Kidney glomerular epithelial cell (primary cell): ENCODE results near the gene SLC2A6.

ENCODE experiments used
- DNase-seq: peaks from one replicate; lab custom pipeline; 2025; lab: John Stamatoyannopoulos, UW

Gene SLC2A6

DNA sequence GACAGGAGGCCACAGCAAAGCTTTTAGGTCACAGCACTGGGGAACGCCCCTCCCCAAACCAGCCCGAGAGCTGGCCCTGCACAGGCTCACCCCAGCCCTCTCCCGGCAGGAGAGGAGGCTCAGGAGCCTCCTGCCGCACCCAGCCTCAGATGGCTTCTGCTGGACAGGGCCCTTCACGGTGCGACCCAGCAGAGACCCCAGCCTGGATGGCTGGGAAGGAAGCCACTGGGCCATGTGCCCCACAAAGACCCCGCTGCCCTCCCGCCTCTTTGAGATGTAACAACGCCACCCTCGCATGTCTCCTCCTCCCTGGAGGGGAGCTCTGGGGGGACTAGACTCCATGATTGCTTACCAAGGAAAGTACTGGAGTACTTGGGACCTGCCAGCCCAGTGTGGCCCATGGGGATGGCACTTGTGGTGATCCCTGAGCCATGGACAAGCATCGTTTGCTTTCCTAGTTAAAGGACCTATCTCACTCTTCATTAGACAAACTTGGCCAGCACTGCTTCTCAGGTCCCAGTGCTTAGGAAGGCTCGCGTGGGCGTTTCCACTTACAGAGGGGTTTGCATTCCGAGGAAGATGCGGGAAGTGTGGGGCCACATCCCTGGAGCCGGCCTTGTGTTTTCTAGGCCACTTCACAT, 36.8 kb upstream of the SLC2A6 start:
- no peak for DNase-seq

DNA sequence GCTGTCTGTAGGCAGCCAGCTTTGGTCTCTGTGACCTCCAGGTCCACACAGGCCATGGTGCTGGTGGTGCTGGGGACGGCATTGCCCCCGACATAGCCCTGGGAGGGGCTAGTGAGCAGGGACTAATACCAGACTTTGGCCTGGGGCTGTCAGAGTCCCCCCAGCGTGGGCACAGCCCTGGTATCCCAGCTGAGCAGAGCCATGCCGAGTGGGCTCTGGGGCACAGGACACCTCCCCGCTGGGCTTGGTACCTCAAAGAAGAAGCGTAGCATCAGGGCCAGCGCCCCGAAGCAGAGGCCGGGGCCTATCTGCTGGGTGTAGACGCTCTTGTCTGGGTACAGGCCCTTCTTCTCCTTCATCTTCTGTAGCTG, 36.3 kb upstream of the SLC2A6 start:
- DNase-seq: no peak

DNA sequence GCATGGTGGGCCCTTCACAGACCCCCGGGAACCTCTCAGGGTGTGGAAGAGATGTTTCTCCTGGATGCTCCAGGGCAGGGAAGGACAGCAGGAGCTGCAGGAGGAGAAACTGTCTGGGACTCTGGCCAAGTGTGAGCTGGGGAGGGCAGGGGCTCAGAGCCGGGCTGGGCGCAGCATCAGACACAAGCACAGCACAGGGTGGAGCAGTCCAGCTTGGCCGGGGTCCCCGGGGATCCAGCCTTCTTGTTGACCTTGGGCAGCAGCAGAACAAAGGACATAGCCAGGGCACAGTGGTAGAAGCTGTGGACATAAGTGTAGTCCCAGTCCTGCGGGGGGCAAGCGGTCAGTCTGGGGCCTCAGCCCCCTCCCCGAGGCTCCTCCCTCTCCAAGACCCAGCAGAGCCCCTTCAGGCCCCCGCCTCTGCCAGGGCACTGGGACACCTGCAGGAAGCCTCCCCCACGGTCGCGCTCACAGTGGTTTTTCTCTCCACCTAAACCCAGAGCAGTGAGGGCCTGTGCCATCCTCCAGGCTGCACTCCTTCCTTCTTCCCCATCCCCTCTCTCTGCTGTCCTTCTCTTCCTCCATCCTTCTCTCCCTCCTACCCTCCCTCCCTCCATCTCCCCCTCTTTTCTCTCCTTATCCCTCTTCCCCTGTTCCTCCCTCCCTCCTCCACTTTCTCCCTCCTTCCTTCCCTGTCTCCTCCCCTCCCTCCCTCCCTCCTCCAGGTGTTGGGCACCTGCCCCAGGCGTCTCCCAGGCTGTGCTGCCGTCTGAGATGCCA, 35.8 kb upstream of the SLC2A6 start:
- no peak for DNase-seq

DNA sequence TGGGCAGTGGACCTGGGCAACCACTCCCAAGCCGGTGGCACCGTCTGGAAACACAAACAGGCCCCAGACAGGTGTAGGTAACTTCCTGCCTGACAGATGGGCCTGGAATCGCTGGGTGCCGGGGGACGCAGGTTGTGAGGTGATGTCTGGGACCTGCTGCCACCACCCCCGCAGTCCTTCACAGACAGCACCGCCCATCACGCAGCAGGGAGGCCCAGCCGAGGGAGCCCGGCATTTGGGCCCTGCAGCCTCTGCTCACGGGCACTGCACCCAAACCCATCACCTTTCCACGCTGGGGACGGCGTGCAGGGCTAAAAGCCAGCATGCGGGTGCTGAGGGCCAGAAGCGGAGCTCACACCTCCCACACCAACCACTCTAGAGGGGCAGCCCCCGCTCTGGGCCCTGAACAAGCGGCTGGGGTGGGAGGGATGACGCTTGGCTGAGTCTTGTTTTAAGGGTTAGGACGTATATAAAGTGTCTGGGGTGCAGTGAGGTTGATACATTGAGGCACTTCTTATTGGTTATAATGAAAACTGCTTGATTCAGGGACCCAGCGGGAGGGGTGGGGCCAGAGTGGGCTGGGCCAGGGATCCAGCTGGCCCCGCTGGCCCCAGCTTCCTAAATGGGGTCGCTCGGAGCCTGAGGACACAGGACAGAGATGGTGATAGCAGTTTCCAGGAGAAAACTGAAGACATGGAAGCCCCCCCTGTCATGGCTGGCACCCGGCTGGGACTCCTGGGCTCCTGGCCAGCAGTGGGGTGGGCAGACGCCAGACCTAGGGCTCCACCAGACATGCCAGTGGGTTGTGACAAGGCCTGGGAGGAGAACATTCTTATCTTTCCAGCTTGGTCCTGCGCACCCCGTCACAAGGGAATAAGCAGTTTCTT, 34.6 kb upstream of the SLC2A6 start:
- DNase-seq: no peak

DNA sequence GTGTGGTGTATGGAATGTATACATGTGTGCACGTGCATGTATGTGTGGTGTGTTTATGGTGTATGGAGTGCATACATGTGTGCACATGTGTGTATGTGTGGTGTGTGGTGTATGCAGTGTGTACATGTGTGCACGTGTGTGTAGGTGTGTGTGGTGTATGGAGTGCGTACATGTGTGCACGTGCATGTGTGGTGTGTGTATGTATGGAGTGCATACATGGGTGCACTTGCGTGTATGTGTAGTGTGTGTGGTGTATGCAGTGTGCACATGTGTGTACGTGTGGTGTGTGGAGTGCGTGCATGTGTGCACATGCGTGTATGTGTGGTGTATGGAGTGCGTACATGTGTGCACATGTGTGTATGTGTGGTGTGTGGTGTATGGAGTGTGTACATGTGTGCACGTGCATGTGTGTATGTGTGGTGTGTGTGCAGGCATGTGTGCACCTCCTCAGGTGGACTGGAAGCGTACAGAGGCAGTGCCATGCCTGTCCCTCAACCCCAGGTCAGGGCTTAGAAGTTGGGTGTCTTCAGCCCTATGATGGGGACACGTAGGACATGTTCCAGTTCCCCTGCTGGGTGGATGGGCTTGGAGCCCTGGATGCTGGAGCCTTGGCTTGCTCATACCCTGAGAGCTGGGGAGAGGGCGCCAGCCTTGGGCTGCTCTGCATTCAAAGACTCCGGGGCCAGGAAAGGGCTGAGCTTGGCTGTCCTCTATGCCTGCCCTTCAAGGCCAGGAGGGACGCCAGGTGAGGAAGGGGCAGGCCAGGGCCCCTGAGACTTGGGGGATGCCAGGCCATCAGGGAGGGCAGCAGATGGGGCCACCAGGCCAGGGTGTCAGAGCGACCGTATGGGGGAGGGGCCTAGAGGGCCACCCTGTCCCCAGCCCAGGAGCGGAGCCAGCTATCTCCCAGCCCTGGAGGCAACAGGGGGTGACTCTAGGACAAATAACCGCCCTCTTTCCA, 33.6 kb upstream of the SLC2A6 start:
- DNase-seq: no peak

DNA sequence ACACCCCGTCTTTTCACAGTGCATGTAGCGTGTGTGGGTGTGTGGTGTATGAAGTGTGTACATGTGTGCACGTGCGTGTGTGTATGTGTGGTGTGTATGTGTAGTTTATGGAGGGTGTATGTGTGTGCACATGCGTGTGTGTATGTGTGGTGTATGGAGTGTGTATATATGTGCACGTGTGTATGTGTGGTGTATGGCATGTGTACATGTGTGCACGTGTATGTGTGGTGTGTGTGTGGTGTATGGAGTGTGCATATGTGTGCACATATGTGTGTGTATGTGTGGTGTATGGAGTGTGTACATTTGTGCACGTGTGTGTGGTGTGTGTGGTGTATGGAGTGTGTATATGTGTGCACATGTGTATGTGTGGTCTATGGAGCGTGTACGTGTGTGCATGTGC, 32.7 kb upstream of the SLC2A6 start:
- DNase-seq: no peak

DNA sequence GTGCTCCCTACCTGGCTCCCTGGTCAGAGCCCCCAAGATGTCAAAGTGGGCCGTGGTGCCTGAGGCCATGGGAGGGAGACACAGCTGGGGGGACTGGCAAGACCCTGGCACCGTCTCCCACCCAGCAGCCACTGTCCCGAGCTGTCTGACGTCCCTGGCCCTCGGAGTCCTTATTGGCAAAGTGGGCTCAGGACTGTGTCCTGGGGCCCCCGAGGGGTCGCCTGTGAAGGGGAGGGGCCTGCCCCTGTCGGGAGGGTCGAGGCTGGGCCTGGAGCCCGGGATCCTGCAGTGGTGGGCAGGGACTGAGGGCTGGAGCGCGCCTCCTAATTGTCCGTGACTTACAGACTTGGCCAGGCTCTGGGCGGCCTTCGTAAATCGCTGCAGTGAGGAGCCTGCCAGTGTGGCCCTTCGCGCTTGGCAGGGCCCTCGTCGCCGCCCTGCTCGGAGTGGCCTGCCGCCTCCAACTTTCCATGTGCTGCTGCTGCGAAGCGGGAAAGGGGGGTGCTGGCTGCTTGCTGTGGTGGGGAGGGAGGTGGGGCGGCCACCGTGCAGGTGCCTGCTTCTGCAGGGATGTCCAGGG, 32.1 kb upstream of the SLC2A6 start:
- DNase-seq: no peak

DNA sequence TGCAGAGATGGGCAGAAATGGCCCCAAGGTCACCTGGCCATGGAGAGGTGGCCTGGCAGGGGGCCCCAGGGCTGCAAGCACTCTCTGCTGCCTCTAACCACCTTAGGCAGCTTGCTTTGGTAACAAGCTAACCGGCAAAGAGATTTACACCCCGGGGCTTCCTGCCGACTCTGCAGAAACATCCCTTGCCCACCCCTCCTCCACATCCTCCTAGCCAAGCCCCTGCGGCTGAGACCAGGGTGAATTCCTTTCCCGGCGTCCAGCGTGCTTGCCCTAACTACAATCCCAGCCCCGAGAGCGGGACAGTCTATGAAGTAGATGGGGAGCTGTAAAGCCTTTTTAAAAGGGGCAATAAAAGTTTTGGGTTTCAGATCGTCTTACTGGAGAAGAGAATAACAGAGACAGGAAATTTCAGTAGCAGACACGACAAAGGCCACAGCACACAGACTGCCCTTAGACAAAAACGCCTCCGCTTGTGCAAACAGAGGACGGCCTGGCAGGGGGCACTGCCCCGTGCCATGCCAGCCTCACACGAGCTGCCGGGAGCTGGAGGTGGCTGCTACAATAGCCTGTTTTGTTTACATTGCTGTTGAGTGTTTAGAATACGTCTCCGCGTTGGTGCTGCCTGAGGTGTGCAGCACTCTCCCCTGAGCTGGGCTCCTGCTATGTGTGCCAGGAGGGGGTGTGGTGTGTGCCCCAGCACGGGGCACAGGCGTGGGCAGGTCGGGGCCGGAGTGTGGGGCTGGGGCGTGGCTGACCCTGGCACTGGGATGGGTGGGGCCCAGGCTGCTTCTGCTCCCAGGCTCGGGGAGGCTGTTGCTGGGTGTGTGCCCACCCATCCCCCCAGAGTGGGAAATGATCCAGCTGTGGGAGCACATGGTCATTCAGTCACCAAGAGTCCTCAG, 30.5 kb upstream of the SLC2A6 start:
- no peak for DNase-seq

DNA sequence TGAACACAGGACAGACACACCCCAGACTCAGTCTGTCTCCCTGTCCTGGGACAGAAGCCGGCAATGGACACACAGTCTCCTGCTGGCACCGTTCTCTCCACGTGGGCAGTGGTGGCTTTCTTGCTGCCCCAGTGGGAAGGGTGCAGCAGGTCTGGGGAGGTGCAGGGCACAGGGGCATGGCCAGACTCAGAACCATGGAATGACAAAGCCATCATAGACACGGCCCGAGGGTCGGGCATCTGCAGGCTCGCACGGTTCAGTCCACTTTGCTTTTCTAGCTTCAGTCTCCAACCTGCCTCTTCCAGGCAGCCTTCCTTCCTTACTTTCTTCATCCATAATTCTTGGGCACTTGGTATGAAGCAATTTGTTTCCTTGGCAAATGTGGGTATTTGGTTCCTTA, 29.1 kb upstream of the SLC2A6 start:
- no peak for DNase-seq

DNA sequence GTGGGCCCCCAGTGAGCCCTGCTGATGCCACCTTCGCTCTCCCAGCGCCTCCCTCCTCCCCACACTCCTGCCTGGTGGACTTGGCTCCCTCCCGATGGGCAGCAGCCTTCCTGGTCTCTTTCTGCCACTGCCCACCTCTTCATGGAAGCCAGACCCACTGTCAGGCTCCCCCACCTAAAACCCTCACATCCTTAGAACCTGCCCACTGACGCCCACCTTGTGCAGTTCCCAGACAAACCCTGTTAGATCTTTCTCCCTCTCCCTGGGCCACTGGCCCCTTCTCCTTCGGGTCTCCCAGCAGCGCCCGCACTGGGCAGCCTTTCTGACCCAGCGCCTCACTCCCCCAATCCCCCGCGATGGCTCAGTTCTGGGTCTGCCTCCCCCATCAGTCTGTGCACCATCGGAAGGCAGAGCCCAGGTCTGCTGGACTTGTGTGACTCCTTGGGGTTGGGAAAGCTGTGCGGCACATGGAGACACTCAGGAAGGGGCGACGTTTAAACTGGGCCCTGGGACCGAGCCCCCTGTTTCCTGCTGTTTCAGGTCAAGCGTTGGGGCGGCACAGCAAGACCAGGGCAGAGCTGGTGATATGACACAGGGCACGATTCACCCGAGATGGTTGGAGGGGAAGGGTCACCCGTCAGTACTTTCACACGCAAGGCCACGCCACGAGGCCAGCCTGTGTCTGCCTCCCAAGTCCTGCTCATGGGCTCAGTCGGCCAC, 28.5 kb upstream of the SLC2A6 start:
- no peak for DNase-seq

DNA sequence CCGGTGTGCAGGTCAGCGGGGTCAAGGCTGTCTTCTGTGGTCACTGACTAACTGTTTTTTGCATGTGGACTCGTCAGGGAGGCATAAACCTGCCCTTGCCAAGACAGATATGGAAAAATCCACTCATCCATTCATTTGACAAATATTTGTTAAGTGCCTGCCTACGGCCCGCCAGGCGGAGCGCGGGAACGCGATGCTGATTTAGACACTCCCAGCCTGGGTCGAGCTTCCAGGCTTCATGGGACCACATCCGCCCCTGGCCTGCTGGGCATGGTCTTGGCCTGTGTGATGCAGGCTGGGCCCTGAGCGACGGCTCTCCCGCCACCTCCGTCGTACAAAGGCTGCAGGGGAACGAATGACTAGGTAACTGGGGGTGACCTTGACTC, 27.7 kb upstream of the SLC2A6 start:
- DNase-seq: peak; percentile 59

DNA sequence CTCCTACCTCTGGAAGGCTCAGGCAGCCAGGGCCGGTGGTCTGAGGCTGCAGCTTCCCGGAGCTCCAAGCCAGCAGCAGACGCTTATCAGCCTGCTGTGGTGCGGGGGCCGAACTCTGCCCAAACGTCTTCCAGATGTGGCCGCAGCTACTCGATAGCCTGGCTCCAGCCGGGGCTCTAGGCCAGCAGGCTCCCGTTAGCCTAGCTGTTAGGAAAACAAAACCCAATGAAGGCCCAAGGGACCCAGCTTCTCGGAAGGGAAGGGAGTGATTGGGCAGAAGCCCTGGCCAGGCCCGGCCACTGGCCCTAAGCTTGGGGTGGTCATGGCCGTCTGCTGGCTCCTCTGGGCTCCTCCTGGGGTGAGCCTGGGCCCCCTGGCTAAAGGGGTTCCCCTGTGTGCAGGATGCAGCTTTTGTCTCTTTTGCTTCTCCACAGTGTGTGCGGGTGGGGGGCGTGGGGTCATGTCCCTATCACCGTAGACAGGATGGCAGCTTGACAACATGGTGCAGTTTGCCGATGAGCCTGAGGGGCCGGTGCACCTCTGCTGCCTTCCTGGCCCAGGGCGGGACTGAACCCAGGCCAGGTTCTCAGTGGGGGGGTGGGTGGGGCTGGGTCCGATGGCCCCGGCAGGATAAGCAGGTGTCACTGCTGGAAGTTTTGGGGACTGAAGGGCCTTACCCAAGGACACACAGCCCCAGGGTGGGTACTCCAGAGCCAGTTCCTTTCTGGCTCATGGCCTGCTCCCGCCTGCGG, 27.2 kb upstream of the SLC2A6 start:
- no peak for DNase-seq

DNA sequence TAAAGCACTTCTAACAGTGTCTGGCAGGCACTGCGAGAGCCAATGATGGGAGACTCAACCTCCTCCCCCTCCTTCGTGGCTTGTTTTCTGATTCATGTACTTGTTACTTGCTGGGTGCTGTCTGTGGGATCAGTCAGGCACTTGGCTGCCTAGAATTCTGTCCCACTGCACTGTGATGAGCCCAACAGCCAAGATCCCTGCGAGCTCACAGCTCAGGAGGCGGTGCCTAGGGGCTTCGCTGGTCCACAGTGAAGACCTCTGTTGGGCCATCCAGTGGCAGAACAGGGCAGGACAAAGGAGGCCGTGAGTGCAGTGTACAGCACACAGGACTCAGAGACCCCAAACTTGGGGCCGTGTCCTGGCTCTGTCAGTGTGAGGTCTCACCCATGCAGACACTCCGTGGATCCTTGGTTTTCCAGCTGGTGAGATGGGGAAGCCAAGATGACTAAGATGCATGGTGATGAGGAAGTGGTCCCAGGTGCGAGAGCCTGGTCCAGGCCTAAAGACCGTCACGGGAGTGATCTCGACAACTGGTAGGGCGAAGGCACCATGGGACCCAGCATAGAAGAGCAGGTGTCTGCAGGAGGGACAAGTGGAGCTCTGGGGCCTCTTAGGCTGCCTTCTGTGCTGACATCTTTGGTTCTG, 26.4 kb upstream of the SLC2A6 start:
- DNase-seq: no peak

DNA sequence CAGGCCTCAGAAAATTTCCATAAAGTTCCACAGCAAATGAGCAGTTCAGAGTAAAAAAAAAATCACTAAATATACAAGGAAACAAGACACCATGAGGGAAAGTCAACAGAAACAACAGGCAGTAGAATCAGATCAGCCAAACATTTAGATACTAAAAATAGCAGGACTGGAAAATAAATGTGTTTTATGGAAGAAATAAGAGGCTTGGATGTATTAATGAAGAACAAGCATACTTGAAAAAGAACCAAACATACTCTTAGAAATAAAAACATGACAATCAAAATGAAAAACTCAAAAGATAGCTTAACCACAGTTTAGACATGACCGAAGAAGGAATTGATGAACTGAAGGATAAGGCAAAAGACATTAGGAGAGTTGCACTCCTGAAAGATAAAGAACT, 23.2 kb upstream of the SLC2A6 start:
- DNase-seq: no peak

DNA sequence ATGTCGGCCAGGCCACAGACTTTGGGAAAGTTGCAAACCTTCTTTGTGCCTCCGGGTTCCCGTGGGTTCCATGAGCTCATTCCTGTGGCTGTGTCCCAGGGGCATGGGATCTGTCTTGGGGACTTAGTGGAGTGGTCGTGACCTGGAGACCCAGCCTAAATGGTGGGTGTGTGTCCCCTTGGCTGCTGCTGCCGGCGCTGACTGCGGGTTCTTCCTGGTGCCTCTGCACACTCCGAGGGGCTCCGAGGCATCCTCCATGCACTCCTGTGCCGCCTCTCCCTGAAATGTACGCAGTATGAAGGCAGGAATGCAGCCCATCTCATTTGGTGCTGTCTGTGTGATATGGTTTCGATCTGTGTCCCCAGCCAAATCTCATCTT, 21.0 kb upstream of the SLC2A6 start:
- DNase-seq: no peak

DNA sequence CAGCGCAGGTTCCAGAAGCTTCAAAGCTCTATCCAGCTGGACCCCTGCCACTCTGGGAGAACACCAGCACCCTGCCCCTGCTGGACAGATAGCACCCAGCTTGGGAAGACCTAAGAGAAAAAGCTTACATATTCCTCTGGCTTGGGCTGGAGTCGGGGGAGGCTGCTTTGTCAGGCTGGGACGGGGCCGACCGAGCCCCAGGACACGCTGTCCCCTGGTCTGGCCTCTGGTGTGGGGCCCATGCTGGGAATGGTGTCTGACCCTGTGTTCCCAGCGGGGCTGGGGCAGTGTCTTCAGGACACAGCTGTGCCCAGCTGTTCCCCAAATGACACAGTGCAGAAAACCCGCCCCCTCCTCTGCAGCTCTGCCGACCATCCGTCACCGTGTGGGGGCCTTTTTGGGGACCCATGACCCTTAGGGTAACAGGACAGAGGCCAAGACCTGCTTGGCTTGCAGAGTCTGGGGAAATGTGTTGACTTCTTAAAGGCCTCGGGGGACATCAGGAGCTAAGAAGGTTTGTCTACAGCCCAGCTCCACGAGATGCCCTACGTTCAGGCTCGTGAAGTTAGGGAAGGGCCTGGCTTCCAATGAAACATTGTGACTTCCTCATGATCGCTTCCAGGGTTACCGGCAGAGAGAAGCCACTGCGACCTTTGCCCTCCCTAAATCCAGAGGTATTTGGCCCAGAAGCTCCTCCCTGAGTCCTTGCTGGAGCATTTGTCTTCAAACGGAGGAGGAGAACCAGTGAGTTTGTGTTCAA, 20.4 kb upstream of the SLC2A6 start:
- no peak for DNase-seq
